A673 (cell line): ENCODE results near the gene COL20A1. TPM values are rescaled to one million over a fixed set of nuclear protein-coding genes. Genes with fewer than 3 reads are reported as not detected.

Source experiments
- BruUV-seq: library from RNA; stranded (reverse); fragments of 400-500 nt; replicated peaks from 2 replicates; lab custom pipeline; 2021; lab: Mats Ljungman, UMichigan
- CTCF ChIA-PET: fragments of 300-600 bp; sonication (Branson Sonifier 250); formaldehyde crosslinking; loops from one replicate; lab custom pipeline; 2022; ENCODE audit warnings: antibody characterized with exemption; lab: Charles Lee
- POLR2A ChIA-PET: fragments of 300-600 bp; sonication (Branson Sonifier 250); formaldehyde crosslinking; loops from one replicate; lab custom pipeline; 2022; ENCODE audit warnings: antibody characterized with exemption; ENCODE audit not compliant: low non-redundant PET; lab: Charles Lee
- DNase-seq: peaks from one replicate; pipeline ENCODE4 v3.0.0-alpha.2; 2015; ENCODE audit warnings: low spot score
- H3K27ac ChIP-seq: fragments of 200-600 bp; sonication (generic); 2 replicates; pipeline ENCODE4 v1.5.1; 2016; ENCODE audit warnings: mixed run types, low read depth, mild to moderate bottlenecking, mixed read lengths, antibody characterized with exemption, low read length; ENCODE audit not compliant: poor library complexity, severe bottlenecking
- H3K27me3 ChIP-seq: fragments of 200-600 bp; sonication (generic); replicated peaks from 2 replicates; pipeline ENCODE4 v1.6.1; 2017; ENCODE audit warnings: mixed run types, low read depth, mild to moderate bottlenecking, mixed read lengths, antibody characterized with exemption, low read length; ENCODE audit not compliant: insufficient read depth, poor library complexity
- H3K36me3 ChIP-seq: fragments of 200-600 bp; sonication (generic); 2 replicates; pipeline ENCODE4 v1.6.1; 2016; ENCODE audit warnings: mixed run types, mild to moderate bottlenecking, mixed read lengths, antibody characterized with exemption, low read length; ENCODE audit not compliant: insufficient read depth, poor library complexity, severe bottlenecking
- H3K4me1 ChIP-seq: fragments of 200-600 bp; sonication (generic); 2 replicates; pipeline ENCODE4 v1.6.1; 2017; ENCODE audit warnings: mixed run types, mild to moderate bottlenecking, mixed read lengths, antibody characterized with exemption, low read length; ENCODE audit not compliant: insufficient read depth, poor library complexity, severe bottlenecking
- H3K4me3 ChIP-seq: fragments of 200-600 bp; sonication (generic); 2 replicates; pipeline ENCODE4 v1.5.1; 2016; ENCODE audit warnings: low read depth, mixed run types, mild to moderate bottlenecking, mixed read lengths, low read length; ENCODE audit not compliant: poor library complexity, severe bottlenecking
- H3K9me3 ChIP-seq: fragments of 200-600 bp; sonication (generic); 2 replicates; pipeline ENCODE4 v1.6.1; 2016; ENCODE audit warnings: mixed run types, low read depth, mild to moderate bottlenecking, mixed read lengths, antibody characterized with exemption, low read length; ENCODE audit not compliant: poor library complexity, severe bottlenecking
- CTCF ChIP-seq: fragments of 300-800, 200-600 bp; sonication (generic); conservative IDR thresholded peaks from 2 replicates; pipeline ENCODE4 v1.5.1; 2017; ENCODE audit warnings: low read depth, mild to moderate bottlenecking, antibody characterized with exemption, low read length, moderate library complexity, mixed read lengths
- EZH2 ChIP-seq: fragments of 200-600 bp; sonication (generic); IDR thresholded peaks from 2 replicates; pipeline ENCODE4 v1.6.1; 2017; ENCODE audit warnings: borderline replicate concordance, low read depth, mild to moderate bottlenecking, mixed read lengths, antibody characterized with exemption, low read length; ENCODE audit not compliant: poor library complexity, severe bottlenecking
- intact Hi-C: fragments of 100-400 bp; cut with micrococcal nuclease; formaldehyde crosslinking; loops from one replicate; pipeline ENCODE4 v1.10.0; 2022; ENCODE audit not compliant: unreplicated experiment
- total RNA-seq: library from RNA; stranded (reverse); gene quantifications from 2 replicates; pipeline ENCODE4 v1.2.3, GENCODE V29; 2021

Gene COL20A1
- total RNA-seq, 1 experiment from 2014 or later: not detected

- H3K9me3 ChIP-seq: no peaks in the 10 kb centered on the region
- no TSS peak for BruUV-seq
- no peak overlapping the region for H3K27ac ChIP-seq
- peaks cover 45% of the 10 kb centered on the region for H3K36me3 ChIP-seq
- H3K4me3 ChIP-seq: no peak overlapping the region
- CTCF ChIA-PET: no interaction called here
- TF ChIP-seq EZH2 (no peak), CTCF (peak; percentile 44)
- H3K4me1 ChIP-seq: no peaks in the 10 kb centered on the region
- intact Hi-C loops: no loop called here
- no peaks in the 10 kb centered on the region for H3K27me3 ChIP-seq
- POLR2A ChIA-PET: interaction anchor here (0.6 kb wide), 1 partner anchor 117 kb away, joined by 4 read pairs; no protein-coding TSS in a partner anchor
- no peak for DNase-seq
These were observed 11.9 kb upstream of the COL20A1 start for GRCh38 chr20:63280929-63281545.

- Histone ChIP-seq H3K27ac (no peak overlapping the region), H3K36me3 (peaks cover 37% of the 10 kb centered on the region), H3K4me1 (no peaks in the 10 kb centered on the region), H3K27me3 (no peaks in the 10 kb centered on the region), H3K4me3 (no peak overlapping the region), H3K9me3 (no peaks in the 10 kb centered on the region)
- intact Hi-C loops: no loop called here
- POLR2A ChIA-PET: no interaction called here
- no peak for TF ChIP-seq EZH2
- no peak for TF ChIP-seq CTCF
- DNase-seq: no peak
- CTCF ChIA-PET: no interaction called here
- no TSS peak for BruUV-seq
These were observed 11.0 kb upstream of the COL20A1 start for GRCh38 chr20:63281742-63282665.

GRCh38 chr20:63282946-63283345 lies 10.0 kb upstream of the COL20A1 start:
- no peaks in the 10 kb centered on the region for H3K9me3 ChIP-seq
- no peak overlapping the region for H3K27ac ChIP-seq
- peaks cover 27% of the 10 kb centered on the region for H3K36me3 ChIP-seq
- CTCF ChIA-PET: no interaction called here
- TF ChIP-seq EZH2 (no peak), CTCF (no peak)
- intact Hi-C loops: no loop called here
- H3K4me3 ChIP-seq: no peak overlapping the region
- no peak for DNase-seq
- POLR2A ChIA-PET: no interaction called here
- no peaks in the 10 kb centered on the region for H3K27me3 ChIP-seq
- BruUV-seq: no TSS peak
- H3K4me1 ChIP-seq: no peaks in the 10 kb centered on the region
